ENCODE results near the gene GIPC1.

- TF ChIP-seq CTCF (IDR thresholded peaks at IDR 0.05) (no peak), POLR2A (IDR thresholded peaks at IDR 0.05) (no peak)
Observed at GRCh38 chr19:14536926-14537692, 41.2 kb upstream of the GIPC1 start.
